ENCODE results near the gene BTLA.
"Not testable (repeated sequence)": the region's sequence is repeated elsewhere in the genome, so short reads cannot be mapped to it uniquely, and the experiment has no call there.

The BTLA gene

DNA sequence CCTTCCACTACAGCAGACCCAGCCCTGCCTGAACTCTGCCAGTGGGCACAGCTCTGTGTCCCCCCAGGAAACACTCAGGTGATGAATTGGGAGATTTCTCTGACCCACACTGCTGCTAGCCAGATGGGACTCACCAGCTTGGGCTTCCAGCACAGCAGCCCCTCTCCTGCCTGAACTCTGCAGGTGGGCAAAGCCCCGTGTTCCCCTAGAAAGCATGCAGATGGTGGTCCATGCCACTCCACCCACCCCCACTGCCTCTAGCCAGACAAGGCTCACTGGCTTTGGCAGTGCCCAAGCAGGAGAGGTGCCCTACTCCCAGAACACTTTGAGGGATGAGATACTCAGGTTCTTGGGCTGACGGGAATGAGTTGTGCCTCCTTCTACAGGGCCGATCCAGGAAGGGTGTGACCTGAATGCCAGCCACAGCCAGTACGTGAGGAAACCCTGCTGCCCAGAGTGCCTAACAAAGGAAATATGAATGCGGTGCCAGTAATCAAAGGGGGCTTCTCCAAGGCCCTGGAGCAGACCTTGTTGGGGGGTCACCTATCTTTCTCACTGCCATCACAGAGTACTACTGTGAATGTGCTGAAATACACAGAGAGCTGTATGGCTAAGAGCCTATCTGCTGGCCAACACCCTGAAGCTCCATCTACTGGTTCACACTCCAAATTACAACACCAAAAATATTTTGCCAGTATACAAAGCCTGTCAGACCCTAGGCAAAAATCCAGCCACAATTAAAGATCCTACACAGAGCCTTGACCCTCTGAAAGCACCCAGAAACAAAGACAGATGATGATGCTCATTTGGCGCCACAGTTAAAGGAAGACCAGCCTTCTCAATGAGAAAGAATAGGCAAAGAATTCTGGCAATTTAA, 61.9 kb downstream of the BTLA start:
- no peak for DNase-seq

DNA sequence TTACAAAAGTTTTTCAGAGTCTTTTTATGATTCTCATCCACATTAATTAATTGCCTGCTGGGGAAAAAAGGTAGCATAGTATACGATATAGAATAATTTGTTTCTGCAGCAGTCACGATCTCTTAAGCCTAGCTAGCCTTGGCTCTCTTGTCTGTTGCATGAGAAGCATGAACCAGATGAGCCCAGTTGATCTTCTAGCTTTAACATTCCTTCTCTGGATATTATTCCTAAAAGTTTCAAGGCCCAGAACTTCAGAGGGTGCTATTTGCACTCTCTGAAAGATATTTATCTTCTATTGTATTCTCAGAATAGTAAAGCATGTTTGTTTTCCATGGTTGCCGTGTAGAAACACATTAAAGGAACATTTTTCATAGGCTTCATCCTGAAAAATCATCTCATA, 69.3 kb downstream of the BTLA start:
- no peak for DNase-seq

DNA sequence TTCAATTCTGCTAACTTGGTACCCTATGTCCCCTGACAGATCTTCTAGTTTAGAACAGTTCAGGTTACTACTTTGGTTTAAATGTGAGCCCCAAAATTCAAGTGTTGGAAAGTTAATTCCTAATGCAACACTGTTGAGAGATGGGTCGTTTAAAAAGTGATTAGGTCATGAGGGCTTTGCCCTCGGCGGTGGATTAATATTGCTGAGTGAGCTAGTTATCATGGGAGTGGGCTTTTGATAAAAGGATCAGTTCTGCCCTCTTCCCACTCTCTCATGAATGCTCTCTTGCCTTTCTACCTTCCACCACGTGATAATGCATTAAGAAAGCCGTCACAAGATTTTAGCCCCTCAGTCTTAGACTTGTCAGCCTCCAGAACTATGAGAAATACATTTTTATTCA, 72.1 kb downstream of the BTLA start:
- DNase-seq: no peak

DNA sequence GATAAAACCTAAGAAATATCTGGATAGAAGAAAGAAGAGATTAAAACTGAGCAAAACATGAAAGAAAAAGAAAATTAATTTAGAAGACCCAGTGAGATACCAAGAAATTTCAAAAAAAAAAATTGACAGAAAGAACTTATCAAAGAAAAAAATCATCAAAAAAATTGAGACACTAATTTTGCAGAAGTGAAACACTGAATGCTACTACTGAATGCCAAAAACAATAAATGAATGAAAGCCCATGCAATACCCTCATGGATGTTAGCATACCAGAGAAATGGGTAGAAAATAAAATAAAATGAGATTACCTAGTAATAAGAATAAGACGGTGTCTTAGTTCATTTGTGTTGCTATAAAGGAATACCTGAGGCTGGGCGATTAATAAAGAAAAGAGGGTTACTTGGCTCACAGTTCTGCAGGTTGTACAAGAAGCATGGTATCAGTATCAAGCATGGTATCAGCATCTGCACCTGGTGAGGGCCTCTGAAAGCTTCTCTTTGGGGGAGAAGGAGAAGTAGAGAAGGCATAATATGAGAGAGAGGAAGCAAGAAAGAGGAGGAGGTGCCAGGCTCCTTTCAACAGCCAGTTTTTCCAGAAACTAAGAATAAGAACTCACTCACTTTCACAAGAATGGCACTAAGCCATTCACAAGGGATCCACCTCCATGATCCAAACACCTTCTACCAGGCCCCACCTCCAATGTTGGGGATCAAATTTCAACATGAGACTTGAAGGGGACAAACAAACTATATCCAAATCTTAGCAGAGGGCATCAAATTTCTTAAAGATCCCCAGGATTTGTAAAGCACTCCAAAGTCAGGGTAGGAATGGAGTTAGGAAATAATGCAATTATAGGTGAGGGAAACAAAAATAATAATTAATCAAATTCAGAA, 73.2 kb downstream of the BTLA start:
- DNase-seq: no peak

DNA sequence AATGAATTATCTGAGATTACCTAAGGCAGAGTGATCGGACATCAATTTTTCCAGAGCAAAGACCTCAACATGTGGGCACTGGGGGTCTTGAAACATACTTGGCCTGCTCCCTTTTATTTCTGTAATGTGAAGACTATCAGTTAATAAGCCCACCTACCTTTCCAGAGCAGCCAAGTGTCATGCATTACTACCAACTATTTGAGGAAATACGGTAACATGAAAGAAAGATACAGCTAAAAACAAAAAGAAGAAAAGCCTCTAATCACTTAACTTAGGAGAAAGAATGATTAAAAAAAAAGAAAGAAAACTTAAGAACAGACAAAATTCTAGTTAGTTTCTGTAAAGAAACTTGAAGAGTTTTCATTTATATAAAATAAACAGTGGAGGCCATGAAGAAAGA, 73.9 kb downstream of the BTLA start:
- DNase-seq: no peak

DNA sequence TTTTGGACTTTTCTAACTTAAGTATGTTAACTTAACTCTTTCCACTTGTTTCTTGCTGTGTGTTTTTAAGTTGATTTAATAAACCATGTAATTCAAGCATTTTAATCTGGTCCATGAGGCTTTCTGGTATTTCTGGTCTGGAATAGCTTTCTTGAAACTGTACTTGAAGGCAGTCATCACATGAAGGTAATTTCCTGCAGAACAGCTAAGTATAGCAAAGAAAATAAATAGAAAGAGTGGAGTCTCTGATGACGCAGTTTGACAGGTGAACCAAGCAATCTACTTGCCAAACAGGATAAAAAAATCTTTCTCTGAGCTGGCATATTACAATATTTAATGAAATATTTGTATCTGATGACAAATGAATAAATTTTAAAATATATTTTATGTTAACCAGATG, 74.9 kb downstream of the BTLA start:
- no peak for DNase-seq

DNA sequence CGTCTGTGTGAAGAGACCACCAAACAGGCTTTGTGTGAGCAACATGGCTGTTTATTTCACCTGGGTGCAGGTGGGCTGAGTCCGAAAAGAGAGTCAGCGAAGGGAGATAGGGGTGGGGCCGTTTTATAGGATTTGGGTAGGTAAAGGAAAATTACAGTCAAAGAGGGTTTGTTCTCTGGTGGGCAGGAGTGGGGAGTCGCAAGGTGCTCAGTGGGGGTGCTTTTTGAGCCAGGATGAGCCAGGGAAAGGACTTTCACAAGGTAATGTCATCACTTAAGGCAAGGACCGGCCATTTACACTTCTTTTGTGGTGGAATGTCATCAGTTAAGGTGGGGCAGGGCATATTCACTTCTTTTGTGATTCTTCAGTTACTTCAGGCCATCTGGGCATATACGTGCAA, 76.4 kb downstream of the BTLA start:
- not testable (repeated sequence) for DNase-seq

DNA sequence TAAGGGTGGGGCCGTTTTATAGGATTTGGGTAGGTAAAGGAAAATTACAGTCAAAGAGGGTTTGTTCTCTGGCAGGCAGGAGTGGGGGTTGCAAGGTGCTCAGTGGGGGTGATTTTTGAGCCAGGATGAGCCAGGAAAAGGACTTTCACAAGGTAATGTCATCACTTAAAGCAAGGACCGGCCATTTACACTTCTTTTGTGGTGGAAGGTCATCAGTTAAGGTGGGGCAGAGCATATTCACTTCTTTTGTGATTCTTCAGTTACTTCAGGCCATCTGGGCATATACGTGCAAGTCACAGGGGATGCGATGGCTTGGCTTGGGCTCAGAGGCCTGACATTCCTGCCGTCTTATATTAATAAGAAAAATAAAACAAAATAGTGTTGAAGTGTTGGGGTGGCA, 80.7 kb downstream of the BTLA start:
- not testable (repeated sequence) for DNase-seq

DNA sequence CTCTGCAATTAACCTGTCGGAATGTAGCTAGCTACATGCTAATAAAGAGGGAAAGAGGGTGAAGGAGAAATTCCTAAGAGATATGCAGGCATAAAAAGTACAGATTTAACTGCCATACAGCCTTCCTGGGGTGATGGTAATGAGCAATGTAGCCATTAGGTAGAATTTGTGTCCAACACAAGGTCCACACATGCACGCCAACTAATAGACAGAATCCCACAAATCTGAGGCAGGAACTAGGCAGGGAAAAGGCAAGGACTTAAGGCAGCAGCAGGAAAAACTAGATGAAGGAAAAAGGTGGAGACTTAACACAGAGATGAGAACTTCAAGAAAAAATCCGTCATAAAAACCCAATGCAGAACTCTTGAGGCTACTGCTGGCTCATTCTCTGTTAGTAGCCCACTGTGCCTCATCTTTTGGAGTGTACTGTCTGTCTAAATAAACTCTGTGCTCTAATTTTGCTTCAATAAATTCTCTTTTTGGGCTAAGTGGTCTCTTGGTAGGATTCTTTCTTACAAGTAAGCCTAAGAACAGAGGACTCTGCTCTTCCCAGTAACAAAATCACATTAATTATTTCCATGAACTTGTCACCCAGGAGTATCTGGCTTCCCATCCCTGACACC, 81.5 kb downstream of the BTLA start:
- DNase-seq: no peak

DNA sequence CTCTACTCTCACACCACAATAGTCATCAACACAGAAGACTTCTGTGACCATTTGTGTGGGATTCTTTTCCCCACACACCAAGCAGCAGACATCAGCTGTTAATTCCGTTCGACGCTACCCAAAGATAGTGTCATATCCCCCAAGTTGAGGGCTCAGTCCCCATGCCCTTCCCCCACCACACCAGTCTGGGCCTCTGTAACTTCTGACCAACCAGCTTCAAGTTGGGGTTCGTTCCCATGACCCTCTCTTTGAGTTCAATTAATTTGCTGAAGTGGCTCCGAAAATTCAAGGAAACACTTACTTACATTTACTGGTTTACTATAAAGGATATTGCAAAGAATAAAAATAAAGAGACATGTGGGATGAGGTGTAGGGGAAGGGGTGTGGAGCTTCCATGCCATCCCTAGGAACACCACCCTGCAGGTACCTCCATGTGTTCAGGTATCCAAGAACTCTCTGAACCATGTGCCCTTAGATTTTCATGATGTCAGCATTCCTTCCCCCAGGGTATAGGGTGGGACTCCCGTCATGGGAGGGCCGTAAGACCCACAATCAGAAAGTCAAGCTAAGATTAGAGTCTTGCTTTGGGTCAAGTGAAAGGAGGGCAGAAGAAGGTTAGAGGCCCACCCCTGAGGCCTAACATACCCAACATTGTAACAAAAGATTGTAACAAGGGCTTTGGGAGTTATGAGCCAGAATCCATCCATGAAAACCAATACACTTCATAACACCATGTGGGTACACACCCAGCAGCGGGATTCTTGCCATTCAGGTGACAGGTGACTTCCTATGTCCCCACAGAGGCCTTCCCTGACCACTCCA, 82.7 kb downstream of the BTLA start:
- no peak for DNase-seq

DNA sequence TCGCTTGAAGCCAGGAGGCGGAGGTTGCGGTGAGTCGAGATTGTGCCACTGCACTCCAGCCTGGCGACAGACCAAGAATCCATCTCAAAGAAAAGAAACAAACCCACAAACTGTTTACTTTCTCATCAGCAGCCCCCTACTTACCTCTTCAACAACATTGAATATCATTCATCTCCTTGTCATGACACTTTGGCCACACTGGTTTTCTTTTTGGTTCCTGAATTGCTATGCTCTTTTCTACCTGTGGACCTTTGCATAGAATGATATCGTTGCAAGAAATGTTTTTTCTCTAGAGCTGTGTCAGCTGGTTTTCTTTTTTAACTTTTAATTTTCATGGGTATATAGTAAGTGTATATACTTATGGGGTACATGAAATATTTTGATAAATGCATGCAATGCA, 83.9 kb downstream of the BTLA start:
- no peak for DNase-seq

All from NCI-H1436 (cell line).